GM20431 (cell line): ENCODE measurements around the gene FBLL1.
"Not testable (repeated sequence)": the region's sequence is repeated elsewhere in the genome, so short reads cannot be mapped to it uniquely, and the experiment has no call there.

Source experiments
- in situ Hi-C: fragments of 300-500 bp; cut with MseI, MboI; formaldehyde crosslinking; loops from one replicate; pipeline ENCODE4 v1.15.0; 2020; ENCODE audit warnings: low sequenced_read_pairs; ENCODE audit not compliant: unreplicated experiment

The FBLL1 gene

GRCh38 chr5:168549554-168549953 is 20.4 kb downstream of the FBLL1 start:
- in situ Hi-C loops, result no loop called here

GRCh38 chr5:168550656-168551055 is 21.6 kb downstream of the FBLL1 start:
- in situ Hi-C loops, result no loop called here

- in situ Hi-C loops, result no loop called here
These were observed 23.0 kb downstream of the FBLL1 start for GRCh38 chr5:168552146-168552545.

GRCh38 chr5:168553377-168554130 is 24.4 kb downstream of the FBLL1 start:
- in situ Hi-C loops, result no loop called here

GRCh38 chr5:168557389-168557788 is 28.3 kb downstream of the FBLL1 start:
- in situ Hi-C loops, result no loop called here

GRCh38 chr5:168562279-168562678 is 33.2 kb downstream of the FBLL1 start:
- in situ Hi-C loops, result no loop called here

- in situ Hi-C loops, result no loop called here
These were observed 34.9 kb downstream of the FBLL1 start for GRCh38 chr5:168563959-168564358.

GRCh38 chr5:168568738-168569137 is 39.6 kb downstream of the FBLL1 start:
- in situ Hi-C loops, result no loop called here

GRCh38 chr5:168570490-168571328 is 41.6 kb downstream of the FBLL1 start:
- in situ Hi-C loops, result no loop called here

- in situ Hi-C loops, result not testable (repeated sequence)
These were observed 44.6 kb downstream of the FBLL1 start for GRCh38 chr5:168573663-168574062.

- in situ Hi-C loops, result not testable (repeated sequence)
These were observed 45.1 kb downstream of the FBLL1 start for GRCh38 chr5:168574156-168574555.

- in situ Hi-C loops, result no loop called here
These were observed 46.6 kb downstream of the FBLL1 start for GRCh38 chr5:168575391-168576372.

GRCh38 chr5:168578006-168578405 is 48.9 kb downstream of the FBLL1 start:
- in situ Hi-C loops, result no loop called here

- in situ Hi-C loops, result no loop called here
These were observed 49.7 kb downstream of the FBLL1 start, which contains the start of gene PANK3 for GRCh38 chr5:168578538-168579487. TSS of gene PANK3 (minus strand) at chr5:168579368. CDS start at chr5:168579283, 85 bp downstream.

GRCh38 chr5:168579488-168580226 is 50.6 kb downstream of the FBLL1 start:
- in situ Hi-C loops, result no loop called here

GRCh38 chr5:168580227-168580508 is 51.1 kb downstream of the FBLL1 start:
- in situ Hi-C loops, result no loop called here
